IPS-18c (cell line): Measurements from ENCODE around the gene PCA3.

Source experiments
- H3K4me3 ChIP-seq: 2 replicates; pipeline ENCODE4 v1.7.0; 2013; ENCODE audit warnings: low read depth, mild to moderate bottlenecking, low read length, moderate library complexity; ENCODE audit not compliant: insufficient read depth
- H3K9me3 ChIP-seq: one replicate; pipeline ENCODE4 v1.6.1; 2013; ENCODE audit warnings: mild to moderate bottlenecking, low read length, moderate library complexity; ENCODE audit not compliant: control insufficient read depth, insufficient read depth

The PCA3 gene

DNA sequence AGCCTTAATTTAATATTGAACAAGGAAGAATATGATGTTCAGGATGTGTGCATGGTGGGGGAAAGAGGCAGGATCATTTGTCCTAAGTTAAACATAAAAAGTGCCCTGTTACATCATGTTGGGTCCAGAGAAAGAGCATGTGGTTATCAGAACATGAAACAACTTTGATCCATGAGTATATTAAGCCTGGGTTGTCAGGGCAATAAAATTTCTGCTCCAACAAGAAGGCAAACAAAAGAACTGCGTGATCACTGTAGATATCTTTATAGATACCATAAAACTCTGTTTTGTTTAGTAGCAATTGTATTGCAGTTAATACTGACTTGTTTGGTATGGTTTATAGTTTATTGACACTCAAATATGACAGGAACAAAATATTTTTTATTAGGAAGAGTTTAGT is 35.2 kb downstream of the PCA3 start:
- no peaks in the 10 kb centered on the region for H3K9me3 ChIP-seq

DNA sequence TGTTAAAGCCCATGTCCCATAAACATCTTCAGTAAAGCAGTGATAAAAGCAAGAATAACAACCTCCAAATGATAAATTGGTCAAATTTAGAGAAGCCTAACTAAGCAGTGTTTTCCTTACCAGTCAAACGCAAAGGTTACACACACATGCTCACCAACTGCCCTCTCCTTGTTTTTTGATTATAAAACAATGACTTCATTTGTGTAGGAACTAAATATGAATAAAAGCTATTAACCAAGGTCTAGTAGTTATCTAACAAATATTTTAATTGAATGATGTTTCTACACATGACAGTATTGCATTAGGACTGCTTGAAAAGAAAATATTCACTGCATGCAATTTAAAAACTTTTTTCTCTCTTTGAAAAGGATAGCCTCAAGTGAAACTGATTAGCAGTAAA is 36.7 kb downstream of the PCA3 start:
- Histone ChIP-seq H3K4me3 (no peak overlapping the region), H3K9me3 (no peaks in the 10 kb centered on the region)

More for the DNA sequence above, 35.2 kb downstream of the PCA3 start:
- H3K4me3 ChIP-seq = no peak overlapping the region

DNA sequence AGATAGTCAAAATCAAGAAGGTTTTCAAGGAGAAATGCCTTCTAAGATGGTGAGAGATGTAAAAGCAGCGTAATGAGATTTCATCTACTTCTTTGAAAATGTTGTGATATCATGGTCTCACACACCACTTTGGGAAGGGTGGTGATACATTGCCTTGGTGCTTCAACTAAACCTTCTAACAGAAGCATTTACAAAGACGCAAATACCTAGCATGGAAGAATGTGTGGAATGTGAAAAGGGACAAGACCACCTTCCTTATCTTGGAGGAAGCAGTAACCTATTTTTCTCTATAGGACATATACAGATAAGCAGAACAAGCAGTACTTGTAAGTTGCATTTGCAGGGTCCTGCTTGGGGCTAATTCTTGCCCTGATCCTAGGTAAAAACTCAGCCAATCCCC is 38.8 kb downstream of the PCA3 start:
- no peaks in the 10 kb centered on the region for H3K9me3 ChIP-seq
- no peak overlapping the region for H3K4me3 ChIP-seq

DNA sequence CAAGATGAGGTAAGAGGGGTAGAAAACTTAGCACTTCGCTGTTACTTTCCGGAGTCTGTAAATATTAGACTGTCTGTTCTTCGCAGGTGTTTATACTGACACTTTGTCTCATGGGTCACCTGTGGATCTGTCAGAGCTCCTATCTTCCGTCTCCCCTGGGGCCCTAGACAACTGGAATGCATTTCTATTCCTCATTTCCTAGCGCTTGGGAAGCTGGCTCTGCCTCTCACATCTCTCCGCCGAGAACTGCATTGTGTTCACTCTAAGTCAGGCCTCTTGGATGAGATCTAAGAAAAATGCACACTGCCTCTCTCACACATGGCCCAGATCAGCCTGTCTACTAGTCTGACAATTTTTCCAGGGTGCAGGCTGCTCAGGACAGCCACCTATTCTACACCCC is 39.5 kb downstream of the PCA3 start:
- H3K4me3 ChIP-seq = no peak overlapping the region
- H3K9me3 ChIP-seq = no peaks in the 10 kb centered on the region

DNA sequence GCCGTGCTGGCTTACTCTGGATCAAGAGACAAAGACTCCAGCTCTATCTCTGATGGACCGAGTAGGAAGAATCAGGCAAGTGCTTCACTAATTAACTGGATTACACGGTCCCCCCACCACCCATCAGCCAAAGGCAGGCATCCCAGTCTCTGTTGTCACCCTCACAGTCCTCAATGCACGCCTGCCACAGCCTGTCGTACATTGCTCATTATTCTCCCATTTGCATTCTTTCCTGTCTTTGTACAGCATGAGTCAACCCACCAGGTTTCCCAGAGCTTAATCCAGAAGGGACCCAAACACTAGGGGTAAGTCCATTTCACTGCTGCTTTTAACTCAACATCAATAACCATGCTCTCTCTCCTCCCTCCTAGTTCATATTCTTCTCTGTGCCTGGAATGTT is 44.4 kb downstream of the PCA3 start:
- Histone ChIP-seq H3K9me3 (no peaks in the 10 kb centered on the region), H3K4me3 (no peak overlapping the region)

DNA sequence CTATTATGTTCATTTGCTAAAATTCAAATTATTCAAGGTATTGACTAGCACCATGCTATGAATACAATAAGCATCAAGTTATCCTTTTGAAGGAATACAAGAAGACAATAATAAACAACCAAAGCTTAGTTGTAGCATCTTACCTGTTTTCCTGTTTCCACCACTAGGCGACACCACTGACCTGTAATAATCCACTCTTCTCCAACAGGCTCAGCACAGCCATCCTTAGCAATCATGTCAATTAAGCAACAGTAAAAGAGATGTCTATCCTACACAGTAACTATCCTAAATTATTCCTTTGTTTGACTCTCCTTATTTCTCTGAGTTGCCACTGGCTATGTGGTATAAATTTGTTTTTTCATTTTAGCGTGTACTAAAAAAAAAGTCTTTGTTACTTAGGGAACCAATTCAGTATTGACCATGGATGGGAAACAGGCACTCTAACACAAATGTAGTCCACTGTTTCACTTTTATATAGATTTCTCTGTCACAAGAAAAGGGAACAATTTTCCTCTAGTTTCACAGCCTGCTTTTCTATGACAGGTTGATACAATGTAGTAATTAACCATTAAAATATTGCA is 46.2 kb downstream of the PCA3 start:
- Histone ChIP-seq H3K9me3 (no peaks in the 10 kb centered on the region), H3K4me3 (no peak overlapping the region)

DNA sequence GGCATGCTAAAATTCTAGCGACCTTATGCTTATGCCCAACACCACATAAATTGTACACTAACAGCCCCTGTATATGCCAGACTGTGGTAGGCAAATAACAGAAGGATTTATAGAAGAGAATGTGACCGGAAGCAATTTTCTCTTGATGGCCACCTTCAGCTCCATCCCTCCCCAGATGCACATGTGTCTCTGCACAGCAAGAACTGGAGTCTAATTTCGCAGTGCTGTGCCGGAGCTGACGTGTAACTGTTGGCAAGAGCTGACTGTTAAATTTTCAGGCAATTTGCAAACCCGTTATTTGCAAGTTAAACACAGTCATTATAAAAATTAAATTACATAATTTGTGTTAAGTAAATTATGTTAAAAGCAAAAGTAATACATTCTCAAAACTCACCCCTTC is 48.4 kb downstream of the PCA3 start:
- no peaks in the 10 kb centered on the region for H3K9me3 ChIP-seq

DNA sequence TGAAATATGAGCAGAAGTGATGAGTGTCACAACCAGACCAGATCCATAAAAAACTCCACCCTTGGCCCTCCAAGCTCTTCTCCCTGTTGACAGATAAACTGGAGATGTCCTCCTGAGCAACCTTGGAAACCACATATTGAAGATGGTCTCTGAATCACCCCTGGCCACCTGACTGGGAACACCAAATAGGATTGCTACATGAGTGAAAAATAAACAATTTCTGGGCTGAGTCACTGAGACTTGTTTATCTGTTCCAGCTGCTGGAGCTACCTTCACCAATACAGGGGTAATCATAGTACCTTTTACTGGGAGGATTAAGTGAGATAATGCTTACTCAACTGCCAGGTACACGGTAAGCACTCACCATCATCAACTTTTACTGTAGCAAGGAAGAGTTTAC is 53.3 kb downstream of the PCA3 start:
- no peak overlapping the region for H3K4me3 ChIP-seq
- no peaks in the 10 kb centered on the region for H3K9me3 ChIP-seq

More for the DNA sequence above, 48.4 kb downstream of the PCA3 start:
- no peak overlapping the region for H3K4me3 ChIP-seq

DNA sequence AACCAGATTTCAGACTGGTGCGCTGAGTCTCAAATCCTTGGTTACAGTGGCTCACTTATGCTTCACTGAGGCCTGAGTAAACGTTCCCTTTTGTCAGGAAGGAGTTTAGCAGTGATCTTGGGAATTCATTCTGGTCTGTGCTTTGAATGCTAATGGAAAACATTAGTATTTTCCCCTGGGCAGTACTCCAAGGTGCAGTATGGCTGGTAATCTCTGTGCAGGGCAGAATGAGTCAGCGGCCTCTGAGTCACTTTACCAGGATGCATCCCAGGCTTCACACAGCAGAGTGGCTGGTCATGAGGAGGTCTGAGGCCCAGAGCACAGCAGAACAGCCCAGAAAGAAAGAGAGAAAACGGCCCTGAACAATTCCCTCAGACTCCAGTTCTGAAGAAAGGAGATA is 54.0 kb downstream of the PCA3 start:
- no peaks in the 10 kb centered on the region for H3K9me3 ChIP-seq
- no peak overlapping the region for H3K4me3 ChIP-seq

DNA sequence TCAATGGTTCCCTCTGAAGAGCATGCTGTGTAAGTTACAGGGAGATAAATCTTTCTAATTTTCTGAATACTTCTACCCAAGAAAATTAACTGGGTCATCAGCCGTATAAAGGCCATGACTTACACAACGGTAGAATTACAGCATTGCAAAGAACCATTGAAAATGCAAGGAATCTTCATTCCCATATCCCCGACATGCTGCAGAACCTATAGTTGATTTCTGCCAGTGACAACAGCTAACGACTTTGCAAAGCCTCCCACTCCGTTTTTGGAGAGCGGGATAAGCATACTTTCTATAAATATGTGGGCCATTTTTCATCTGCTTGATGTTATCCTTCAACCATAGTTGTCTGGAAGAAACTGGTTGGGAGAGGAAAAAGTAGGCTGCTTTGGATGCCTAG is 56.2 kb downstream of the PCA3 start:
- Histone ChIP-seq H3K4me3 (no peak overlapping the region), H3K9me3 (no peaks in the 10 kb centered on the region)

DNA sequence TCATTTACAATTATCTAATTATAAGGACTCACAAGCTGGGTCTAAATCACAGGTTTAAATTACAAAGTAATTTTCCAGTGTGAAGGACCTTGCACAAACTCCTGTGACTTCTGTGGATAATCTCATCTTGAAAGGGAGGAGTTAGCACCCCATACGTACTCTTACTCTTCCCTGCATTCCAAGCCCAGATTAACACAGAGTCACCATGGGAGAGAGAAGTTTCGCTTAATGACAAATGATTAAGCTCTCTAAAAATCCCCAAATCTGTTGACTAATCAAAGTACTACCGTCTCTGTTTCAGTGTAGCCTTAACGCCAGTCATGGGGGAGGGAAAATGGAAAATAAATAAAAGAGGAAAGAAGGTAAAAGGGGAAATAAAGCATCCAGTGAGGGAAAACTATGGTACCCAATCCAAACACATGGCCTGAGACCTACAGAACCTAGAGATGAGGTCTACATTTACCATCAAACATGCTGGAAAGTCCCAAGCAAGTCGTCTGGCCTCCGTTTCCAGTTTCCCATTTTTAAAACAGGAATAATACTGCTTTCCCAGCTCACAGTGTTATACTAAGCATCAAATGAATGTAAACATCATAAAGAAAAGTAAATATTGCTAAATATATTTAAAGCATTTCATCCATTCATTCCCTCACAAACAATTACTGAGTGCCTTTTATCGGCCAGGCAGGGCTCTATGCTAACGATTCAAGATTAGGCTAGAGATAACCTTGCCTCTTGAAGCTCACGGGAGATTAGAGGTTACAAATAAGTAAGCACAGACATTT is 63.2 kb downstream of the PCA3 start:
- H3K4me3 ChIP-seq = no peak overlapping the region
- H3K9me3 ChIP-seq = no peaks in the 10 kb centered on the region

DNA sequence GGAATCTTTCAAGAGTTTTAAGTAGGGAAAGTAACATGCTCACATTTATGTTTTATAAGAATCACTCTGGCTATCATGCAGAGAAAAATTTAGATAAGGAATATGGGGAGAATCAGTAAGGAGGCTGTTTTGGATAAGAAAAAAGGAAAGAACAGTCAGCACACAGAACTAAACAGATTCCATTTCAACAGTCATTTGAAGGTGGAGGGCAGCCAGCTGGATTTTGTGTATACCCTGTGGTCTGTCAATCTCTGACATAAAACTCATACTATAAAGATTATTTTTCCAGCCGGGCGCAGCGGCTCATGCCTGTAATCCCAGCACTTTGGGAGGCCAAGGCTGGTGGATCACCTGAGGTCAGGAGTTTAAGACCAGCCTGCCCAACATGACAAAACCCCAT is 64.2 kb downstream of the PCA3 start:
- H3K9me3 ChIP-seq = no peaks in the 10 kb centered on the region
- H3K4me3 ChIP-seq = no peak overlapping the region

DNA sequence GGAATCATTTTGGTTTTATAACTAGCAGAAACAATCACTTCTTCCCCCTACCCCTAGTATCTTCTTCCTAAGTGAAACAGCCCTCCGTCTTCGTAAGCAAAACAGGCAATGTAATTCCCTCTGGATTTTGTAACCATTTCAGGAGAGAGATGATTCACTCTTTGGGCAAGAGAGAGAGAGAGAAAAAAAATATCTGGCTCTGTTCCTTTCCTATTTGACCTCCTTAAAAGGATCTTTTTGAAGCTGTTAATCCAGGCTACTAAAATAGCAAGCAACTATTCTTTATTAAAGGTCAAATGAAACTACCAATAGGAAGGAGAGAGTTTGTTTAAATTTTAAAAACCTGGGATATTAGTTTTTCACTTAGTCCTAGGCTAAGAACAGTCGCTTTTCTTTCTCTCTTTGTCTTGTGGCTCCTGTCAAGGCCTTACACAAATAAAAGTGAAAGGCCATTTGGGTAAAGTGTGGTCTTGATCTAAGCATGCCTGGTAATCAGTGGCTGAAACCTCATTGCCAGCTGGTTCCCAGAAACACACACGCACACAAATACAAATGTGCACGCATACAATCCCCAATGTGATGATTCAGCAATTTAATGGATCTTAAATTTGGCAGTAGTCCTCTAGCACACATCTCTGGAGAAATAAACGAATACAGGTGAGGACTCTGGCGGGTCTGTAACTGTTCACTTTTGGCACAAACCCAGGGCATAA is 71.5 kb downstream of the PCA3 start:
- no peak overlapping the region for H3K4me3 ChIP-seq

More for the DNA sequence above, 71.5 kb downstream of the PCA3 start:
- H3K9me3 ChIP-seq = no peaks in the 10 kb centered on the region
